MM.1S (cell line): ENCODE results near the gene PTRH1.

ENCODE experiments used
- EZH2phosphoT487 ChIP-seq: fragments of 300-600 bp; sonication (generic); IDR thresholded peaks from 2 replicates; pipeline ENCODE4 v1.6.1; 2018; ENCODE audit warnings: antibody characterized with exemption, low read length
- TF ChIP-seq, protein P1 (sequence below): fragments of 300-600 bp; sonication (generic); IDR thresholded peaks from 2 replicates; pipeline ENCODE4 v1.5.1; 2016; ENCODE audit warnings: antibody characterized with exemption, low read length, mixed read lengths

GRCh38 chr9:127700140-127700539 lies 15.3 kb downstream of the PTRH1 start:
- TF ChIP-seq, protein P1, sequence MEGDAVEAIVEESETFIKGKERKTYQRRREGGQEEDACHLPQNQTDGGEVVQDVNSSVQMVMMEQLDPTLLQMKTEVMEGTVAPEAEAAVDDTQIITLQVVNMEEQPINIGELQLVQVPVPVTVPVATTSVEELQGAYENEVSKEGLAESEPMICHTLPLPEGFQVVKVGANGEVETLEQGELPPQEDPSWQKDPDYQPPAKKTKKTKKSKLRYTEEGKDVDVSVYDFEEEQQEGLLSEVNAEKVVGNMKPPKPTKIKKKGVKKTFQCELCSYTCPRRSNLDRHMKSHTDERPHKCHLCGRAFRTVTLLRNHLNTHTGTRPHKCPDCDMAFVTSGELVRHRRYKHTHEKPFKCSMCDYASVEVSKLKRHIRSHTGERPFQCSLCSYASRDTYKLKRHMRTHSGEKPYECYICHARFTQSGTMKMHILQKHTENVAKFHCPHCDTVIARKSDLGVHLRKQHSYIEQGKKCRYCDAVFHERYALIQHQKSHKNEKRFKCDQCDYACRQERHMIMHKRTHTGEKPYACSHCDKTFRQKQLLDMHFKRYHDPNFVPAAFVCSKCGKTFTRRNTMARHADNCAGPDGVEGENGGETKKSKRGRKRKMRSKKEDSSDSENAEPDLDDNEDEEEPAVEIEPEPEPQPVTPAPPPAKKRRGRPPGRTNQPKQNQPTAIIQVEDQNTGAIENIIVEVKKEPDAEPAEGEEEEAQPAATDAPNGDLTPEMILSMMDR = no peak
- no peak for TF ChIP-seq EZH2phosphoT487
